Pancreas (tissue), 10 donors: Measurements from ENCODE around the gene NUDT4. TPM values are rescaled to one million over a fixed set of nuclear protein-coding genes. Genes with fewer than 3 reads are reported as not detected.

Experiments used
- ATAC-seq, 4 donors: fragments of 200-7000 bp; cut with Tn5 transposase; one replicate each; pipeline versions ENCODE4 v1.8.0 to v1.9.1; 2020; ENCODE audit warnings: mild to moderate bottlenecking in 4 of 4, moderate library complexity in 4 of 4
- DNase-seq, 6 donors: peaks; one replicate each; pipeline ENCODE4 v3.0.0-alpha.2; 2020
- FAIRE-seq: peaks from 2 replicates; lab custom pipeline; 2012; peaks lifted over from hg19 to GRCh38; lab: Jason Lieb, UNC
- H3K27ac ChIP-seq, 4 donors: fragments of 200-600 bp; sonication (generic); 1 replicate in 3 of 4; 2 replicates in 1 of 4; pipeline versions ENCODE4 v1.5.0 to v1.8.0; 2020
- H3K27me3 ChIP-seq, 4 donors: fragments of 200-600 bp; one replicate each; pipeline ENCODE4 v1.8.0; 2021
- H3K36me3 ChIP-seq, 3 donors: fragments of 200-600 bp; sonication (generic) in 1 of 3; one replicate each; pipeline versions ENCODE4 v1.5.0 to v1.8.0; 2020 to 2021
- H3K4me1 ChIP-seq, 3 donors: fragments of 200-600 bp; one replicate each; pipeline ENCODE4 v1.8.0; 2021
- H3K4me3 ChIP-seq, 4 donors: fragments of 200-600 bp; sonication (generic) in 2 of 4; one replicate each; pipeline versions ENCODE4 v1.5.0 to v1.8.0; 2020 to 2021
- H3K9me3 ChIP-seq, 4 donors: fragments of 200-600 bp; one replicate each; pipeline ENCODE4 v1.8.0; 2021
- WGBS, 2 donors: extraction: QIAGEN DNeasy Blood & Tissue Kit; methylation state at CpG; one replicate each; pipeline ENCODE4 v1.1.7; 2013; 5-methylcytosine and 5-hydroxymethylcytosine counted together
- intact Hi-C, 3 donors: fragments of 100-400 bp; cut with DNase I; formaldehyde crosslinking; loops; one replicate each; pipeline versions ENCODE4 v1.11.1 to v1.14.2; 2022
- polyA plus RNA-seq, 2 donors: library from polyadenylated mRNA; stranded (reverse); fragments of 200-250 nt; gene quantifications; one replicate each; pipeline ENCODE4 v1.2.3, GENCODE V29; 2013
- total RNA-seq, 6 donors: library from RNA; stranded (reverse); fragmentation: NEBNext Ultra II Directional in 4 of 6; extraction: Animal tissue kit (Norgen Biotek cat#: 25700) in 4 of 6; gene quantifications; one replicate each; pipeline versions ENCODE4 v1.2.1 to v1.2.4, GENCODE V29; 2021 to 2023
- TF ChIP-seq, protein P1 (sequence below), 4 donors: fragments of 200-600 bp; sonication (generic) in 3 of 4; IDR thresholded peaks; one replicate each; pipeline versions ENCODE4 v1.5.0 to v1.8.0; 2021; ENCODE audit warnings: antibody characterized with exemption in 4 of 4
- donor health status: healthy with polysubstance abuse.
- donor health status: DM: no; HTN: no; CAD: no; lungs with moderate emphysema.
- donor health status: DM: no; HTN: no; CAD: no.
- donor health status: control.
- donor health status: control.
- donor health status: Bipolar disorder and iron deficiency.
- donor health status: DM: yes; HTN: yes; CAD: no.
- donor health status: DM: no; HTN: no; CAD: no.
- donor health status: DM: no; HTN: no; CAD: no.
- donor health status: DM: yes; HTN: yes; CAD: no.

The NUDT4 gene
- total and polyA plus RNA-seq, 8 donors: 16.0 to 77.5 (median 45.5) TPM

DNA sequence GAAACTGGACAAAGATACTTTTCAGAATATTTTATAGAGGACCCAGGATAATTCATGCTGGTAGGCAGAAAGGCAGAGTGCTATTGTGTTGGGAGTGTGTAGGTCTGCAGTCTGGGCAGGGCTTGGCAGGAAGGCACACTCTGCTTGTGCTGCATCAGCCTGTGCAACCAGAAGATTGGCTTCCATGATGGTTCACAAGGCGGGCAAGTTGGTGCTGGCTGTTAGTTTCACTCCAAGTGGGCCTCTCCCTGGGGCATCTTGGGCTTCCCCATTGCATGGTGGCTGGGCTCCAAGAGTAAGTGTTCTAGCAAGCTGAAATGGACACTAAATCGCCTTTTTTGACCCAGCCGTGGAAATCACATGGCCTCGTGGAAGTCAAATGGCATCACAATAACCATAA, 65.9 kb downstream of the NUDT4 start:
- no peak for ATAC-seq
- intact Hi-C loops: no loop called here
- no peak for FAIRE-seq

DNA sequence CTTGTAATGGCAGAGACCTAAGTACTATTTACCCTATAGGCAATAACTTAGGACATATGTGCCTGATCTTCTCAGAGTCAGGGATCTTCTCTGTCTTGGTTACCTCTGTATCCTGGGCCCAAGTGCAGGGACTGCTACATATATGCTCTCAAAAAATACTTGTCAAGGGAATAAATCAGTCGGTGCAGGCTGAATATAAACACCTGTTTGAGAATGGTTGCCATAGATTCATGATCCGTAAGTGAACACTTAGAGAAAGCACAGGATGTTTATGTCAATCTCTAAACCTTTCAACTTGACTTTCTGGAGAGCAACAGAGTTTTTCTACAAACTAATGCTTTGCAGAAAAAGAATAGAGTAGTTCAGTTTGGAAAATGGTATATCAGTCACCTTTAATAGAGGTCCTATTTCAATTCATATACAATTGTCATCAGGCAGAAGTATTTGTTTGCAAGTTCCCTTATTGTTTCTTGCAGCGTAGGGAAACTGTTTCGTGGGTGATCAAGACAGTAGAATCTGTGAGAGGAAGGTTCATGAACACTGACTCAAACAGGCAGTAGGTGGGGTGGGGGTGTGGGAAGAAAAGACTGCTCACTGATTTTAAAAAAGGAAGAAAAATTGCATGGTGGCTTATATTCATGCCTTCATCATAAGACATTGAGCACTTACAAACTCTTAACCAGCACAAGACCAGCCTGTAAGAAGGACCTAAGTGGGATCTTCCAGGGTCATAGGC, 70.0 kb downstream of the NUDT4 start:
- peaks cover 0 to 4% (median 0%) of the 10 kb centered on the region in 3 donors for H3K4me1 ChIP-seq
- H3K9me3 ChIP-seq: no peaks in the 10 kb centered on the region
- DNase-seq (no peak), ATAC-seq (no peak), FAIRE-seq (no peak)
- H3K27me3 ChIP-seq: no peaks in the 10 kb centered on the region
- intact Hi-C loops: no loop called here
- no peaks in the 10 kb centered on the region for H3K36me3 ChIP-seq
- TF ChIP-seq, protein P1, sequence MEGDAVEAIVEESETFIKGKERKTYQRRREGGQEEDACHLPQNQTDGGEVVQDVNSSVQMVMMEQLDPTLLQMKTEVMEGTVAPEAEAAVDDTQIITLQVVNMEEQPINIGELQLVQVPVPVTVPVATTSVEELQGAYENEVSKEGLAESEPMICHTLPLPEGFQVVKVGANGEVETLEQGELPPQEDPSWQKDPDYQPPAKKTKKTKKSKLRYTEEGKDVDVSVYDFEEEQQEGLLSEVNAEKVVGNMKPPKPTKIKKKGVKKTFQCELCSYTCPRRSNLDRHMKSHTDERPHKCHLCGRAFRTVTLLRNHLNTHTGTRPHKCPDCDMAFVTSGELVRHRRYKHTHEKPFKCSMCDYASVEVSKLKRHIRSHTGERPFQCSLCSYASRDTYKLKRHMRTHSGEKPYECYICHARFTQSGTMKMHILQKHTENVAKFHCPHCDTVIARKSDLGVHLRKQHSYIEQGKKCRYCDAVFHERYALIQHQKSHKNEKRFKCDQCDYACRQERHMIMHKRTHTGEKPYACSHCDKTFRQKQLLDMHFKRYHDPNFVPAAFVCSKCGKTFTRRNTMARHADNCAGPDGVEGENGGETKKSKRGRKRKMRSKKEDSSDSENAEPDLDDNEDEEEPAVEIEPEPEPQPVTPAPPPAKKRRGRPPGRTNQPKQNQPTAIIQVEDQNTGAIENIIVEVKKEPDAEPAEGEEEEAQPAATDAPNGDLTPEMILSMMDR (IDR thresholded peaks at IDR 0.05): no peak
- 74 to 77% methylated on average over 4 of the region's 4 CpGs for WGBS, 2 donors
- no peak overlapping the region for H3K4me3 ChIP-seq
- H3K27ac ChIP-seq: no peak overlapping the region

More for the DNA sequence above, 65.9 kb downstream of the NUDT4 start:
- Histone ChIP-seq H3K27me3 (no peaks in the 10 kb centered on the region), H3K9me3 (no peaks in the 10 kb centered on the region), H3K27ac (no peak overlapping the region), H3K4me3 (no peak overlapping the region), H3K36me3 (no peaks in the 10 kb centered on the region), H3K4me1 (peaks cover 0 to 19% (median 16%) of the 10 kb centered on the region in 3 donors)
- WGBS, 2 donors: 94 to 95% methylated on average over 4 of the region's 4 CpGs
- no peak for DNase-seq
- TF ChIP-seq, protein P1 (IDR thresholded peaks at IDR 0.05): no peak

DNA sequence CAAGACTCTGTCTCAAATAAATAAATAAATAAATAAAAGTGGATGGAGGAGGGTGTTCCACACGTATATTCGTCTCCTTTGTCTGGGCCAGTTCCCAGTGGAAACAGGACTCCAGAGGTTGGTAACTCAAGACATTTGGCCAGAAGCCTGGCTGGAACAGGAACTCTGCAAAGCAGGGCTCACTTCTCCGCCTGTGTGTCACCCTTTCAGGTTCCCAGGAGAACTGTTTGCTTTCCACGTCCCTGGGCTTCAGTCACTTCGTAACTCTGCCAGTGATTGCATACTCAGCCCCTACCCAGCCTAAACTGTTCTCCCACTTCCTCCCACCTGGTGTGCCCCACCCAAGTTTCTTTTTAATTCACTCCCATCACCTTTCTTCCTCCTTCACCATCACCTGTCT, 71.1 kb downstream of the NUDT4 start:
- DNase-seq: peak in 4 of 6 donors; percentile 75 to 79 (median 76)
- FAIRE-seq: no peak
- intact Hi-C loops: no loop called here
- Histone ChIP-seq H3K27me3 (no peaks in the 10 kb centered on the region), H3K36me3 (no peaks in the 10 kb centered on the region), H3K9me3 (no peaks in the 10 kb centered on the region), H3K27ac (peak overlapping the region in 1 of 4 donors; percentile 25), H3K4me3 (no peak overlapping the region), H3K4me1 (peaks cover 0 to 4% (median 0%) of the 10 kb centered on the region in 3 donors)
- TF ChIP-seq, protein P1 (IDR thresholded peaks at IDR 0.05): no peak
- 13 to 17% methylated on average over 5 of the region's 5 CpGs for WGBS, 2 donors
- ATAC-seq: peak; percentile 94 to 99 (median 96)

DNA sequence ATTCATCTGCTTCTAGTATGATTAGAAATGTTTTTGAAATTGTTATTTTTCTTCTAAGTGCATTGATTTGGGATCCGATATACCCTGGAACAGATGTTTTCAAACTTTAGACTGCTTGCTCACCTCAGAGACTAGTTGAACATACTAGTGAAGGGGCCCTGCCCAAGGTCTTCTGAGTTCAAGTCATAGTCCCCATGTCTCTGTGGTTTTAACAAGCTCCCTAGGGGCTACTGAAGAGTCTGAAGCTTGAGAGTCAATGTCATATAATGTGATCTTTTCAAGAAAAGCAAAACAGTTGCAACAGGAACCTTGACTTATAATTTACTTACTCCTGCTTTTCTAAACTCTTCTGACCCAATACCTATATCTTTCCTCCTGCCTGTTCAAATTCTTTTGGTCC, 71.6 kb downstream of the NUDT4 start:
- intact Hi-C loops: no loop called here
- Histone ChIP-seq H3K36me3 (no peaks in the 10 kb centered on the region), H3K4me1 (peaks cover 0 to 4% (median 0%) of the 10 kb centered on the region in 3 donors), H3K9me3 (no peaks in the 10 kb centered on the region), H3K4me3 (no peak overlapping the region), H3K27ac (no peak overlapping the region), H3K27me3 (no peaks in the 10 kb centered on the region)
- ATAC-seq: peak in 3 of 4 donors; percentile 5 to 22 (median 15)
- 29 to 36% methylated on average over 1 of the region's 1 CpG for WGBS, 2 donors
- FAIRE-seq: no peak
- DNase-seq: no peak
- TF ChIP-seq, protein P1 (IDR thresholded peaks at IDR 0.05): no peak
